Liver (tissue), 9 donors: ENCODE data around the gene HDGFL3. TPM values are rescaled to one million over a fixed set of nuclear protein-coding genes. Genes with fewer than 3 reads are reported as not detected.

Experiments
- DNase-seq: peaks from one replicate; pipeline ENCODE4 v3.0.0-alpha.2; 2017; ENCODE audit warnings: low spot score
- H3K27ac ChIP-seq, 2 donors: one replicate each; pipeline ENCODE4 v1.7.0; 2013; ENCODE audit warnings: inconsistent platforms in 2 of 2, low read length in 2 of 2, control low read depth in 1 of 2, low read depth in 1 of 2, mild to moderate bottlenecking in 1 of 2
- H3K27me3 ChIP-seq, 4 donors: one replicate each; pipeline versions ENCODE4 v1.6.1 to v1.7.0; 2013; ENCODE audit warnings: low read length in 3 of 4, inconsistent platforms in 1 of 4, mild to moderate bottlenecking in 1 of 4, moderate library complexity in 1 of 4; ENCODE audit not compliant: control insufficient read depth in 4 of 4, insufficient read depth in 4 of 4
- H3K36me3 ChIP-seq, 4 donors: one replicate each; pipeline versions ENCODE4 v1.6.1 to v1.7.0; 2013; ENCODE audit warnings: low read length in 3 of 4, mild to moderate bottlenecking in 3 of 4, low read depth in 1 of 4, moderate library complexity in 1 of 4; ENCODE audit not compliant: control insufficient read depth in 4 of 4, insufficient read depth in 3 of 4
- H3K4me1 ChIP-seq, 4 donors: one replicate each; pipeline versions ENCODE4 v1.6.1 to v1.7.0; 2013; ENCODE audit warnings: low read length in 3 of 4, mild to moderate bottlenecking in 3 of 4, moderate library complexity in 1 of 4; ENCODE audit not compliant: control insufficient read depth in 4 of 4, insufficient read depth in 4 of 4
- H3K4me3 ChIP-seq, 3 donors: one replicate each; pipeline versions ENCODE4 v1.6.1 to v1.7.0; 2013; ENCODE audit warnings: low read length in 3 of 3, control low read depth in 1 of 3, low read depth in 1 of 3, mild to moderate bottlenecking in 1 of 3
- H3K9ac ChIP-seq, 2 donors: one replicate each; pipeline ENCODE4 v1.7.0; 2013; ENCODE audit warnings: low read length in 2 of 2, mild to moderate bottlenecking in 2 of 2, moderate library complexity in 2 of 2, control low read depth in 1 of 2, low read depth in 1 of 2
- H3K9me3 ChIP-seq, 4 donors: one replicate each; pipeline versions ENCODE4 v1.6.1 to v1.7.0; 2013; ENCODE audit warnings: low read length in 3 of 4; ENCODE audit not compliant: control insufficient read depth in 4 of 4
- ATF3 ChIP-seq: IDR thresholded peaks from 2 replicates; pipeline ENCODE4 v1.6.1; 2016; ENCODE audit warnings: antibody characterized with exemption
- EGR1 ChIP-seq, 2 donors: IDR thresholded peaks; 2 replicates each; pipeline ENCODE4 v1.6.1; 2016 to 2018; ENCODE audit warnings: antibody characterized with exemption in 2 of 2, low read depth in 2 of 2
- FOXA1 ChIP-seq: IDR thresholded peaks from 2 replicates; pipeline ENCODE4 v1.6.1; 2016; ENCODE audit warnings: antibody characterized with exemption
- FOXA2 ChIP-seq: IDR thresholded peaks from 2 replicates; pipeline ENCODE4 v1.6.1; 2016; ENCODE audit warnings: antibody characterized with exemption
- HNF4A ChIP-seq, 2 donors: conservative IDR thresholded peaks; 2 replicates each; pipeline ENCODE4 v1.6.1; 2016; ENCODE audit warnings: antibody characterized with exemption in 2 of 2, mild to moderate bottlenecking in 2 of 2
- HNF4G ChIP-seq: IDR thresholded peaks from 2 replicates; pipeline ENCODE4 v1.6.1; 2016; ENCODE audit warnings: antibody characterized with exemption
- JUND ChIP-seq, 2 donors: IDR thresholded peaks; 2 replicates each; pipeline ENCODE4 v1.6.1; 2016; ENCODE audit warnings: antibody characterized with exemption in 2 of 2
- MAX ChIP-seq: IDR thresholded peaks from 2 replicates; pipeline ENCODE4 v1.6.1; 2016; ENCODE audit warnings: antibody characterized with exemption
- NR2F2 ChIP-seq: IDR thresholded peaks from 2 replicates; pipeline ENCODE4 v1.6.1; 2016; ENCODE audit warnings: antibody characterized with exemption
- RAD21 ChIP-seq, 2 donors: IDR thresholded peaks; 2 replicates each; pipeline ENCODE4 v1.6.1; 2016; ENCODE audit warnings: antibody characterized with exemption in 2 of 2, mild to moderate bottlenecking in 2 of 2
- REST ChIP-seq: IDR thresholded peaks from 2 replicates; pipeline ENCODE4 v1.6.1; 2016; ENCODE audit warnings: antibody characterized with exemption, mild to moderate bottlenecking
- RXRA ChIP-seq, 2 donors: IDR thresholded peaks; 2 replicates each; pipeline ENCODE4 v1.6.1; 2017 to 2018; ENCODE audit warnings: antibody characterized with exemption in 2 of 2, mild to moderate bottlenecking in 1 of 2
- SP1 ChIP-seq: IDR thresholded peaks from 2 replicates; pipeline ENCODE4 v1.6.1; 2018; ENCODE audit warnings: antibody characterized with exemption, mild to moderate bottlenecking
- TAF1 ChIP-seq: conservative IDR thresholded peaks from 2 replicates; pipeline ENCODE4 v1.6.1; 2016; ENCODE audit warnings: antibody characterized with exemption, mild to moderate bottlenecking
- WGBS: extraction: QIAGEN DNeasy Blood & Tissue Kit; methylation state at CpG from one replicate; pipeline ENCODE4 v1.1.7; 2013; 5-methylcytosine and 5-hydroxymethylcytosine counted together
- polyA plus RNA-seq, 2 donors: library from polyadenylated mRNA; stranded (reverse) in 1 of 2; unstranded in 1 of 2; fragments of 200-250 nt in 1 of 2; fragments of >200 nt in 1 of 2; fragmentation: Nextera tagmentation in 1 of 2; extraction: Ambion mirVana in 1 of 2; gene quantifications; one replicate each; pipeline versions ENCODE4 v1.2.1 to v1.2.3, GENCODE V29; 2013 to 2015
- total RNA-seq, 2 donors: library from RNA; depleted of rRNA; stranded (reverse); fragments of >200 nt; gene quantifications; one replicate each; pipeline ENCODE4 v1.2.3, GENCODE V29; 2014
- TF ChIP-seq, protein P1 (sequence below): fragments of 150-350 bp; IDR thresholded peaks from 2 replicates; pipeline ENCODE4 v1.5.1; 2017; ENCODE audit warnings: improper control_type of control experiment, low read depth, low read length; ENCODE audit not compliant: missing input control
- TF ChIP-seq, protein P2 (sequence below): IDR thresholded peaks from 2 replicates; pipeline ENCODE4 v1.6.1; 2016; ENCODE audit warnings: antibody characterized with exemption
- donor health status: healthy.
- donor health status: healthy.
- donor health status: healthy.
- donor health status: healthy.
- donor health status: healthy.

The HDGFL3 gene
- total and polyA plus RNA-seq, 4 donors, result 0.44 to 3.5 (median 1.0) TPM

GRCh38 chr15:83119968-83120581 is 87.5 kb downstream of the HDGFL3 start:
- Histone ChIP-seq H3K9ac (no peak overlapping the region), H3K4me1 (no peaks in the 10 kb centered on the region), H3K4me3 (no peak overlapping the region), H3K36me3 (no peaks in the 10 kb centered on the region), H3K27me3 (peaks cover 0 to 5% (median 0%) of the 10 kb centered on the region in 4 donors), H3K27ac (no peak overlapping the region), H3K9me3 (no peaks in the 10 kb centered on the region)
- WGBS, result 87% methylated on average over 9 of the region's 9 CpGs
- TF ChIP-seq TAF1 (no peak), EGR1 (IDR thresholded peaks at IDR 0.05; ENCODE audit: low read depth in 2 of 2) (no peak), REST (no peak), FOXA2 (no peak), RAD21 (IDR thresholded peaks at IDR 0.05) (no peak), RXRA (IDR thresholded peaks at IDR 0.05) (no peak), HNF4G (no peak), MAX (no peak), SP1 (no peak), FOXA1 (no peak), NR2F2 (no peak), JUND (IDR thresholded peaks at IDR 0.05) (no peak), HNF4A (conservative IDR thresholded peaks at IDR 0.05) (no peak)
- TF ChIP-seq, protein P1, sequence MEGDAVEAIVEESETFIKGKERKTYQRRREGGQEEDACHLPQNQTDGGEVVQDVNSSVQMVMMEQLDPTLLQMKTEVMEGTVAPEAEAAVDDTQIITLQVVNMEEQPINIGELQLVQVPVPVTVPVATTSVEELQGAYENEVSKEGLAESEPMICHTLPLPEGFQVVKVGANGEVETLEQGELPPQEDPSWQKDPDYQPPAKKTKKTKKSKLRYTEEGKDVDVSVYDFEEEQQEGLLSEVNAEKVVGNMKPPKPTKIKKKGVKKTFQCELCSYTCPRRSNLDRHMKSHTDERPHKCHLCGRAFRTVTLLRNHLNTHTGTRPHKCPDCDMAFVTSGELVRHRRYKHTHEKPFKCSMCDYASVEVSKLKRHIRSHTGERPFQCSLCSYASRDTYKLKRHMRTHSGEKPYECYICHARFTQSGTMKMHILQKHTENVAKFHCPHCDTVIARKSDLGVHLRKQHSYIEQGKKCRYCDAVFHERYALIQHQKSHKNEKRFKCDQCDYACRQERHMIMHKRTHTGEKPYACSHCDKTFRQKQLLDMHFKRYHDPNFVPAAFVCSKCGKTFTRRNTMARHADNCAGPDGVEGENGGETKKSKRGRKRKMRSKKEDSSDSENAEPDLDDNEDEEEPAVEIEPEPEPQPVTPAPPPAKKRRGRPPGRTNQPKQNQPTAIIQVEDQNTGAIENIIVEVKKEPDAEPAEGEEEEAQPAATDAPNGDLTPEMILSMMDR, result no peak
- TF ChIP-seq, protein P2, sequence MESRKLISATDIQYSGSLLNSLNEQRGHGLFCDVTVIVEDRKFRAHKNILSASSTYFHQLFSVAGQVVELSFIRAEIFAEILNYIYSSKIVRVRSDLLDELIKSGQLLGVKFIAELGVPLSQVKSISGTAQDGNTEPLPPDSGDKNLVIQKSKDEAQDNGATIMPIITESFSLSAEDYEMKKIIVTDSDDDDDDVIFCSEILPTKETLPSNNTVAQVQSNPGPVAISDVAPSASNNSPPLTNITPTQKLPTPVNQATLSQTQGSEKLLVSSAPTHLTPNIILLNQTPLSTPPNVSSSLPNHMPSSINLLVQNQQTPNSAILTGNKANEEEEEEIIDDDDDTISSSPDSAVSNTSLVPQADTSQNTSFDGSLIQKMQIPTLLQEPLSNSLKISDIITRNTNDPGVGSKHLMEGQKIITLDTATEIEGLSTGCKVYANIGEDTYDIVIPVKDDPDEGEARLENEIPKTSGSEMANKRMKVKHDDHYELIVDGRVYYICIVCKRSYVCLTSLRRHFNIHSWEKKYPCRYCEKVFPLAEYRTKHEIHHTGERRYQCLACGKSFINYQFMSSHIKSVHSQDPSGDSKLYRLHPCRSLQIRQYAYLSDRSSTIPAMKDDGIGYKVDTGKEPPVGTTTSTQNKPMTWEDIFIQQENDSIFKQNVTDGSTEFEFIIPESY, result no peak
- no peak for DNase-seq

- no peak for DNase-seq
- no peaks in the 10 kb centered on the region for H3K9me3 ChIP-seq
- H3K9ac ChIP-seq, result no peak overlapping the region
- 88% methylated on average over 4 of the region's 4 CpGs for WGBS
- H3K4me3 ChIP-seq, result no peak overlapping the region
- H3K36me3 ChIP-seq, result no peaks in the 10 kb centered on the region
- peaks cover 0 to 5% (median 0%) of the 10 kb centered on the region in 4 donors for H3K27me3 ChIP-seq
- no peaks in the 10 kb centered on the region for H3K4me1 ChIP-seq
- no peak overlapping the region for H3K27ac ChIP-seq
- TF ChIP-seq HNF4A (conservative IDR thresholded peaks at IDR 0.05) (no peak), RAD21 (IDR thresholded peaks at IDR 0.05) (no peak), ATF3 (no peak), NR2F2 (no peak), TAF1 (no peak), REST (no peak), RXRA (IDR thresholded peaks at IDR 0.05) (no peak)
- TF ChIP-seq, protein P2, result no peak
Measured at GRCh38 chr15:83118968-83119367, 88.7 kb downstream of the HDGFL3 start.
